ENCODE data around the gene TAS2R46.
"Not testable (repeated sequence)": the region's sequence is repeated elsewhere in the genome, so short reads cannot be mapped to it uniquely, and the experiment has no call there.

The TAS2R46 gene, protein sequence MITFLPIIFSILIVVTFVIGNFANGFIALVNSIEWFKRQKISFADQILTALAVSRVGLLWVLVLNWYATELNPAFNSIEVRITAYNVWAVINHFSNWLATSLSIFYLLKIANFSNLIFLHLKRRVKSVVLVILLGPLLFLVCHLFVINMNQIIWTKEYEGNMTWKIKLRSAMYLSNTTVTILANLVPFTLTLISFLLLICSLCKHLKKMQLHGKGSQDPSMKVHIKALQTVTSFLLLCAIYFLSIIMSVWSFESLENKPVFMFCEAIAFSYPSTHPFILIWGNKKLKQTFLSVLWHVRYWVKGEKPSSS

DNA sequence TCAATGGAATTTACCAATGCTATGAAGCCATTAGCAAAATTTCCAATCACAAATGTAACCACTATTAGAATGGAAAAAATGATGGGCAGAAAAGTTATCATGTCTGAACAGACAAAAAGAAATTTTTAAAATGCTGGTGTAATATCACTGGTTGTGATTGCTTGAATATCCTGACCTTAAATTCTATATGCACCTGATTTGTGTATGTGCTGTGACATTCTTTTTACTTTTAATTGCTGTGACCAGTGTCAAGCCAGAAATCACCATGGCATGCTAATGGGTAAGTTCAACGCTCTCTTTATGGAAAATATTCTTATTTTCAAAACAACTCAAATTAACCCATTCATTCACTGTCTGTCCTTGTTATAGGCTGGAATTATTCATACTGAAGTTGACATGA, at the start of gene TAS2R46:
TSS of gene TAS2R46 (minus strand) at position 101 of the 400 bp plus-strand sequence. CDS start at position 101, 0 bp downstream.
- not testable (repeated sequence) for DNase-seq (ENCODE audit: low spot score)

DNA sequence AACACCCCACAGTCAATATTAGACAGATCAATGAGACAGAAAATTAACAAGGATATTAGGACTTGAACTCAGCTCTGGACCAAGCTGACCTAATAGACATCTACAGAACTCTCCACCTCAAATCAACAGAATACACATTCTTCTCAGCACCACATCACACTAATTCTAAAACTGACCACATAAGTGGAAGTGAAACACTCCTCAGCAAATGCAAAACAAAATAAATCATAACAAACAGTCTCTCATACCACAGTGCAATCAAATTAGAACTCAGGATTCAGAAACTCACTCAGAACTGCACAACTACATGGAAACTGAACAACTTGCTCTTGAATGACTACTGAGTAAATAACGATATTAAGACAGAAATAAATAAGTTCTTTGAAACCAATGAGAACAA, 49.1 kb upstream of the TAS2R46 start:
- not testable (repeated sequence) for DNase-seq (ENCODE audit: low spot score)

DNA sequence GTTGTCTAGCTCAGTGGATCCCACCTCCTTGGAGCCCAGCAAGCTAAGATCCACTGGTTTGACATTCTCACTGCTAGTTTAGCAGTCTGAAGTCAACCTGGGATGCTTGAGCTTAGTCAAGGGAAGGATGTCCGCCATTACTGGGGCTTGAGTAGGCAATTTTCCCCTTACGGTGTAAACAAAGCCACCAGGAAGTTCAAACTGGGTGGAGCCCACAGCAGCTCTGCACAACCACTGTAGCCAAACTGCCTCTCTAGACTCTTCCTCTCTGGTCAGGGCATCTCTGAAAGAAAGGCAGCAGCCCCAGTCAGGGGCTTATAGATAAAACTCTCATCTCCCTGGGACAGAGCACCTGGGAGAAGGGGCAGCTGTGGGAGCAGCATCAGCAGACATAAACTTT, 46.8 kb upstream of the TAS2R46 start:
- DNase-seq (ENCODE audit: low spot score) = no peak

DNA sequence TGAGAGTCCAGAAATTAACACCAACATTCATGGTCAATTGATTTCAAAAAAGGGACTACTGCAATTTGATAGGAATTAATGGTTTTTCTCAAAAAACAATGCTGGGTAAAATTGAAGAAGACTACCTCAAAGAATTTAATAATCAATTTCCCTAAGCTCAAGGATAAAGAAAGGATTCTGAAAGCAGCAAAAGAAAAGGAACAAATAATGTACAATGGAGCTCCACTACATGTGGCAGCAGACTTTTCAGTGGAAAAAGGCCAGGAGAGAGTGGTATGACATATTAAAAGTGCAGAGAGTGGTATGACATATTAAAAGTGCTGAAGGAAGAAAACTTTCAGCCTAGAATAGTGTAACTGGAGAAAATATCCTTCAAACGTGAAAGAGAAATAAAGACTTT, 45.6 kb upstream of the TAS2R46 start:
- no peak for DNase-seq (ENCODE audit: low spot score)

DNA sequence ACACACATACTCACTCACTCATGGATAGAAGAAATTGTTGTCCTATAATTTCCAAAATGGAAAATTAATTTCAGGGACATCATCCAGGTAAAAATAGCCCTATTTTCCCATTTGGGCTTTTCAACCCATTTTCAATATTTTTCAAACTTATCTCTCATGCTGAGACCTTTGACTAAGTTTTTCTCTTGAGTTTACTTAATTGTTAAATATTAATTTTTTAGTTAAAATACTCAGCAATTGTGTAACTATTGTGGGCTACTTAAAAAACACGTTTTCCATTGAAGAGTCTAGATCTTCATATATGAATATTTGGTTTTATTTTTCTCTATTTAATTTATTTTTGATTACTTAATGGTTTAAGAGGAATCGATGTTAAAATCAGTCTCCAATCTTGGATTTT, 44.2 kb upstream of the TAS2R46 start:
- no peak for DNase-seq (ENCODE audit: low spot score)

DNA sequence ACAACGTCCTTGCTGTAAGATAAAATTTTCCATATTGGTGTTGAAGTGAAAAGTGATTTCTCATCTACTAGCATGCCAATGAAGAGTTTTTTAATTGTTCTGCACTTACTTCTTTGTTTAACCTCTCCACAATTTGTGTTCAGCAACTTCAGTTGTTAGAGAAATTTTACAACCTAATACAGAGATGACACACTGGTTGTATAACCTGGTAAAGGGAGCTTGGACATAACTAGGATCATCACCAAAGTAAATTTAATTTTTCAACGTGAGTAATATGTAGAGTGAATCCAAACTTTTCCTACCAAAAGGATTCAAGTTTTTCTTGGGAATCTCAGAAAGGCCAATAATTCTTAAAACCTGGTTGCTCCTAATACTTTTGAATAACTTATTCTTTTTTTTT, 43.5 kb upstream of the TAS2R46 start:
- no peak for DNase-seq (ENCODE audit: low spot score)

DNA sequence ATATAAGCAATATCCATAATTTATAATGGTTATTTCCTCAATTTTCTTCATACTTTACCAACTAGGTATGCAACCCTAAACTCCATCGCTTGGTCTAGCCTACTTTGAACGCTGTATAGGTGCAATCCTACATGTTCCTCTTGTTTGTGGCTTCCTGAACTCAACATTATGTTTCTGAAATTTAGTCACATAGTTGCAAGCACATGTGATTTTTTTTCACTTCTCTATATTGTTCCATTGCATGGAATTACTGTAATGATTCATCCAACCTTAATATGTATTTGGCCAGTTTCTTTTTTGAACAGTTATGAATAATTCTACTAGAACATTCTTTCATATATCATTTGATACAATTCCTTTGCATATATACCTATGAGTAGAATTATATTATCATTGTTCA, 32.8 kb upstream of the TAS2R46 start:
- not testable (repeated sequence) for DNase-seq (ENCODE audit: low spot score)

DNA sequence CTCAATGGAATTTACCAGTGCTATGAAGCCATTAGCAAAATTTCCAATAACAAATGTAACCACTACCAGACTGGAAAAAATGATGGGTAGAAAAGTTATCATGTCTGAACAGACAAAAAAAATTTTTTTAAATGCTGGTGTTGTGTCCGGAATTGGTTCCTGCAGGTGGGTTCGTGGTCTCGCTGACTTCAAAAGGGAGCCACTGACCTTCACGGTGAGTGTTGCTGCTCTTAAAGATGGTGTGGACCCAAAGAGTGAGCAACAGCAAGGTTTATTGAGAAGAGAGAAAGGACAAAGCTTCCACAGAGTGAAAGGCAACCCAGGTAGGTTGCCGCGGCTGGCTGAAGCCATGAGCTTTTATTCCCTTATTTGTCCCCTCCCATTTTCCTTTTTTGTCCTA, 30.0 kb upstream of the TAS2R46 start, which contains the start of gene TAS2R43:
TSS of gene TAS2R43 (minus strand) at position 186 of the 400 bp plus-strand sequence. CDS start at position 102, 84 bp downstream.
- DNase-seq (ENCODE audit: low spot score) = no peak

DNA sequence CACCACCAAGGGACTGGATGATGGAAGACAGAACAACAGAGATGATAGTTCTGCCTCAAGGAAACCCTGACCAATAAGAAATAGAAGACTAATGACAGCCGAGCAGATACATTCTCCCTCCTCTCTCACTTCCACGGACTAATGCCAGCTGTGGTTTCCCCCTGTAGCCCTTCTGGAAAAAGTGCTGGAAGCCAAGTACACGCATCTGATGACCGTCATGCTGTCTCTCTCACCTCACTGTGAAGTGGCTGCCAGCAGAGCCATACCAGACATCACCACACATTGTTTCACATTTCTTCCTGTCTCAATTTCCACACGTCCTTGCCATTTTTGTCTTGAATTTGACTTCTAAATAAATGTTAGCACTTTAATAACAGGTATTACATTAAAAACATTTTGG, 27.2 kb upstream of the TAS2R46 start:
- no peak for DNase-seq (ENCODE audit: low spot score)

DNA sequence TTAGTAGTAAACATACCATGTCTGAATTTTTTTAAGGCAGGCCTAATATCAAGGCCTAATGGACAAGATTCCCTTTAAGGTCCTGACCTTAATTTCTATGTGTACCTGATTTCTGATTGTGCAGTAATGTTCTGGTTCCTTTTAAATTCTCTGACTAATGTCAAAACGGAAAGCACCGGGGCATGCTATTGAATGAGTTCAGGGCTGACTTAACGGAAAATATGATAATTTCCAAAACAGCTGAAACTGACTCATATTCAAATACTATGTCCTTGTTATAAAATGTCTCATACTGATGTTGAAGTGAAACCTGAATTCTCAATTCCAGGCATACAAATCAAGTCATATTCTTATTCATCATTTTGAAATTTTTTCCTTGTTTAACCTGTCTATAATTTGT, 23.3 kb upstream of the TAS2R46 start:
- no peak for DNase-seq (ENCODE audit: low spot score)

DNA sequence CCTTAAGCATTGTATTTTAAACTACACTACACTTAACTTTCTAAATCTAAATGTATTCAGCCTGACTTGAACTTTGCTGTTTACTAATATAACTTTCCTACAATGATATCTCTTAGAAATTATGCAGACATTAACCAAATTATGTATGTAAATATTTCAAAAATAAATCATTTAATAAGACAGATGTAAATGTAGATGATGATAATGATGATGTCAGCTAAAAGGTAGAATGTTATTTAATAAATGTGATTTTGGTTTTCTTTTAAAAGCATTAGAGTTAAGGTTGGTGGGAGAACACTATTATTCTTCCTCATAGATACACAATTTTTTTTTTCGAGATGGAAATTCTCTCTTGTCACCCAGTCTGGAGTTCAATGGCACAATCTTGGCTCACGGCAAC, 19.9 kb upstream of the TAS2R46 start:
- DNase-seq (ENCODE audit: low spot score) = no peak

DNA sequence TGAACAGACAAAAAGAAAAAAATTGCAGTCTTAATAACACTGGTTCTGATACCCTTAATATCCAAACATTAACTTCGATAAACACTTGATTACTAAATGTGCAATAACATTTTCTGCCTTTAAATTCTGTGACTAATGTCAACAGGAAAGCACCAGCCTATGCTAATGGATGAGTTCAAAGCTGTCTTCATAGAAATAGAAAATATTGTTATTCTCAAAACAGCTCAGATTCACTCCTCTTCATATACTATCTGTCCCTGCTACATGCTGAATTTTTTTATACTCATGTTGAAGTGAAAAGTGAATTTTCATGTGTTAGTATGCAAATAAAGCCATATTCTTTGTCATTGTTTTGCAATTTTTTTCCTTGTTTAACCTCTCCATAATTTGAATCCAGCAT, 16.2 kb upstream of the TAS2R46 start:
- no peak for DNase-seq (ENCODE audit: low spot score)

DNA sequence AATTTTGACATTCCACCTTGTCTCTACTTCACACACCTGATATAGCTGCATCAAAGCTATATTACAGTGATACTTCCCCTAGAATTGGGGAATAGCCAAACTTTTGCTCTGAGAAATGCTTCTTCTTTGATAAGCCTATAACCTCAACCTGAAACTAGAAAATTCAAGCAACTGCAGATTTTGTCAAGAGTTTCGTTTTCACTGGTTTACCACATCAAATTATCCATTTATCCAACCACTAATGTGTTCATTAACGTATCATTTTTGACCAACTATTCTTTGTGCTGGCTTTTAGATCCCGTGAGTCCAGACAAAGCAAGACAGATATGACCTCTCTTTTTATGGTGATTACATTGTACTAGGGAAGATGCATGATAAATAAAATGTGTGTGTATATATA, 13.5 kb upstream of the TAS2R46 start:
- DNase-seq (ENCODE audit: low spot score) = no peak

DNA sequence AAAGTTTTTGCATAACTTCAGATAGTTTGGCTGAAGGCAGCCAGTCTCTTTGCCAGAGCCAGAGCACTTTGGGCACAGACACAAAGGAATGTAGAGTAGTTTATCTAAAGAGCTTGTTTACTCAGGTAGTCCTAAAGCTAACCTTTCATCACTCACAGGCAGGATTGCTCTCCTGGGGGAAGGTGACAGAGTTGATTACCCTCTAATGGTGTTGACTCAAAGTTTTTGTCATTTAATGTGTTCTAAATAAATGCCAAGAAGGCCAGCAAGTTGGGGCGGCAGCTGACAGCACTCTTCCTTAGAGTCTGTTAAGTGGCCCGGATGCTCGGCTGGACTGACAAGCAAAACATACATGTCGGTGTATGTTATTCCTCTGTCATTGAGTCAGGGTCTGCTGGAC, 9.3 kb upstream of the TAS2R46 start:
- no peak for DNase-seq (ENCODE audit: low spot score)

DNA sequence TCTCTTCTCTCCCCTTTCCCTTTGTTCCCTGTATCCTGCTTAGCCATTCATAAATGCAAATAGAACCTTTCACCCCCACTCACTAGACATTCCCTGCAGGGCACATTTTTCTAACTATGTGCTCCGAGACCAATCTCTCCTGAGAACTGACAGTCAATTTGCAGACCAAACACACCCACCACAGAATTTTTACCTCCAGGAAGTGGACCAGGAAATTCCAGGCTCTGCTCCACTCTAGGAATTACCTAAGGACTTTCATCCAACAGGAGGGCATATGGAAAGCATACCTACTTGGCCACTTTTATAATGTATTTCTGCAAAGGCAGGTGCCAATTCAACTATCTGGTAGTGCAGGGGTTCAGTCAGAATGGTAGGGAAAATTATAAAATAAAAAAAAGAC, 8.9 kb upstream of the TAS2R46 start:
- no peak for DNase-seq (ENCODE audit: low spot score)

DNA sequence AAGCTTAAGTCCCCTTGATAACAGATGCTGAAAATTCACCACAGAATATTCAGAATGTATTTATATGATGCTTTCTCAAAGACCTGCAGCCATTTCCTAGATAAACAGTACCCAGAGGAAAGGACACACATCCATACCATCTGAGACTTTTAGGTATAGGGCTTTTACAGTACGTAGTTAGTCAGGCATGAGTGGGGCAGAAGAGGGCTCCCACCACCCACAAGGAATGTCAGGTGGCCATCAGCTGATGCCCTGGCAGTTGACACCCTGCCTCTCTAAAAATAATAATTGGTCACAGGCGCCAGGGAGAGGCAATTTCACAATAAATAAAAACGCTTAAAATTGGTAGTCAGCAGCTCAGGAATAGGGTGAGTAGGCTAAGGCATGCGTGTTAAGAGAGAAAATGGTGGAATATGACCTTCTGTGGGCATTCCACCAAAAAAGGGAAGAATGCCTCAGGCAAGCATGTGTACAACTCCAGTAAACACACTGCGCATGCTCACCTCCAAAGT, 7.8 kb upstream of the TAS2R46 start:
- DNase-seq (ENCODE audit: low spot score) = no peak

DNA sequence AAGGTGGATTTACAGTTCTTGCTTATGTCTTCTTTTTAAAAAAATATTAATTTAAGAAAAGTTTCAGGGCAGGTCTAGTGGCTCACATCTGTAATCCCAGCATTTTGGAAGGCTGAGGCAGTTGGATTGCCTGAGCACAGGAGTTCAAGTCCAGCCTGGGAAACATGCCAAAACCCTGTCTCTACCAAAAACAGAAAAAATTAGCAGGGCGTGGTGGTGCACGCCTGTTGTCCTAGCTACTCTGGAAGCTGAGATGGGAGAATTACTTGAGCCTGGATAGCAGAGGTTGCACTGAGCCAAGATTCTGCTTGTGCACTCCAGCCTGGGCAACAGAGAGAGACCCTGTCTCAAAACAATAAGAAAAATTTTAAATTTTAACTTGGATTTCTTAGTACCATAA, 5.4 kb upstream of the TAS2R46 start:
- DNase-seq (ENCODE audit: low spot score) = no peak

DNA sequence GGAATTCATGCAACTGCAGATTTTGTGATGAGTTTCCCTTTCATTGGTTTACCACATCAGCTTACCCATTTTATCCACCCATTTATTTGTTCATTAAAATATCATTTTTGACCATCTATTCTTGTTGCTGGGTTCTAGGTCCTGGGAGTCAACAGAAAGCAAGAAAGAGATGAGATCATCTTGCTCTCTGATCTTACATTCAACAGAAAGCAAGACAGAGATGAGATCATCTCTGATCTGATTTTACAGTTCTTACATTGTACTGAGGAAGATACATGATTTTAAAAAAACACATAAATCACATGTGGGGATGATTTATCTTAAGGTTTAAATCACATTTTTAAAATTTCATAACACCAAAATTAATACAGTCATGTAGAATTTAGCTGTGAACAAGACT, 2.3 kb downstream of the TAS2R46 start:
- no peak for DNase-seq (ENCODE audit: low spot score)

DNA sequence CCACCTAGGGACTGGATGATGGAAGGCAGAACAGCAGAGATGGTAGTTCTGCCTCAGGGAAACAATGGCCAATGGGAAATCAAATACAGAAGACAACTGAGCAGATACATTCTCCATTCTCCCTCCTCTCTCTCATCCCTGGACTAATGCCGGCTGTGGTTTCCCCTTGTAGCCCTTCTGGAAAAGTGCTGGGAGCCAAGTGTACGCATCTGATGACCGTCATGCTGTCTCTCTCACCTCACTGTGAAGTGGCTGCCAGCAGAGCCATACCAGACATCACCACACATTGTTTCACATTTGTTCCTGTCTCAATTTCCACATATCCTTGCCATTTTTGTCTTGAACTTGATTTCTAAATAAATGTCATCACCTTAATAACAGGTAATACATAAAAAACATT, 3.1 kb downstream of the TAS2R46 start:
- no peak for DNase-seq (ENCODE audit: low spot score)

DNA sequence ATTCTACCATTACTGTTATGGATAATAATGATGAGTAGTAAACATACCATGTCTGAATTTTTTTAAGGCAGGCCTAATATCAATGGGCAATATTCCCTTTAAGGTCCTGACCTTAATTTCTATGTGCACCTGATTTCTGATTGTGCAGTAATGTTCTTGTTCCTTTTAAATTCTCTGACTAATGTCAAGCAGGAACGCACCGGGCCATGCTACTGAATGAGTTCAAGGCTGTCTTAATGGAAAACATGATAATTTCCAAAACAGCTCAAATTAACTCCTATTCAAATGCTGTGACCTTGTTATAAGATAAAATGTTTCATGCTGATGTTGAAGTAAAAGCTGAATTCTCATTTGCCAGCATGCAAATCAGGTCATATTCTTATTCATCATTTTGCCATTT, 6.8 kb downstream of the TAS2R46 start:
- DNase-seq (ENCODE audit: low spot score) = no peak

DNA sequence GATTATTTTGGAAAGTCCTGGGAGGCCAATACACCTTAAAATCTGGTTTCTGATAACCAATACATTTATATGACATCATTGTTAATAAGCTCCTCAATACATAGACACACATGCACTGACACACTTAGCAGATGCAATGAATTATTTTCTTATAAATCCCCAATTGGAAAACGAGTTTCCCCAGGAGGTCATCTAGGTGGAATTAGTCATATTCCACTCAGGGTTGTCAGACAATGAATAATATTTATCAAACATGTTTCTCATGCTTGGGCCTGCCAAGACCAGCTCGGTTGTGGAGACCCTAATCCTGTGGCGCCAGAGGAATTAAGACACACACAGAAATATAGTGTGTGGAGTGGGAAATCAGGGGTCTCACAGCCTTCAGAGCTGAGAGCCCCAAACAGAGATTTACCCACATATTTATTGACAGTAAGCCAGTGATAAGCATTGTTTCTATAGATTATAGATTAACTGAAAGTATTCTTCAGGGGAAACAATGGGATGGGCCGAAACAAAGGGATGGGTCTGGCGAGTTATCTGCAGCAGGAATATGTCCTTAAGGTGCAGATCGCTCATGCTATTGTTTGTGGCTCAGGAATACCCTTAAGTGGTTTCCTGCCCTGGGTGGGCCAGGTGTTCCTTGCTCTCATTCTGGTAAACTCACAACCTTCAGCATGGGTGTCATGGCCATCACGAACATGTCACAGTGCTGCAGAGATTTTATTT, 12.1 kb downstream of the TAS2R46 start:
- DNase-seq (ENCODE audit: low spot score) = not testable (repeated sequence)

DNA sequence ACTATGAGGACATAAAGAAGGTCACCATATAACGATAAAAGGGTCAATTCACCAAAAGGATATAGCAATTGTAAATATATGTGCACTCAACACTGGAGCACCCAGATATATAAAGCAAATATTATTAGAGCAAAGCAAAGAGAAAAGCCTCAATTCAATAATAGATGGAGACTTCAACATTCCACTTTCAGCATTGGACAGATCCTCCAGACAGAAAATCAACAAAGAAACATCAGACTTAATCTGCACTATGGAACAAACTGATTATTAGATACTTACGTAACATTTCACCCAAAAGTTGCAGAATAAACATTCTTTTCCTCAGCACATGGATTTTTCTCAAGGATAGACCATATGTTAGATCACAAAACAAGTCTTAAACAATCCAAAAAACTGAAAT, 20.7 kb downstream of the TAS2R46 start:
- DNase-seq (ENCODE audit: low spot score) = not testable (repeated sequence)

DNA sequence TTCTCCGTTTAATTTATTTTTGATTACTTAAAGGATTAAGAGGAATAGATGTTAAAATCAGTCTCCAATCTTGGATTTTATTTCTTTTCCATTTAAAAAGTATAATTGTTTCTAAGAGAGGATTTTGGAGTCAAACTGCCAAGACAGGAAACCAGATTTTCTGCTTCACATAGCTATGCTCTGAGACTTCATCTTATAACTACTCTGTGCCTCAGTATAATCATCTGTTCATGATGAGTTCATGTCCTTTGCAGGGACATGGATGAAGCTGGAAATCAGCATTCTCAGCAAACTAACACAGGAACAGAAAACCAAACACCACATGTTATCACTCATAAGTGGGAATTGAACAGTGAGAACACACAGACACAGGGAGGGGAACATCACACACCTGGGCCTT, 21.9 kb downstream of the TAS2R46 start:
- no peak for DNase-seq (ENCODE audit: low spot score)
